MCF 10A (cell line): ENCODE data around the gene F2RL3. TPM values are rescaled to one million over a fixed set of nuclear protein-coding genes. Genes with fewer than 3 reads are reported as not detected.
"Not testable (repeated sequence)": the region's sequence is repeated elsewhere in the genome, so short reads cannot be mapped to it uniquely, and the experiment has no call there.

Experiments used
- BruUV-seq: library from RNA; stranded (reverse); fragments of 400-500 nt; replicated peaks from 2 replicates; lab custom pipeline; 2021; lab: Mats Ljungman, UMichigan
- CTCF ChIA-PET: fragments of 300-600 bp; sonication (Branson Sonifier 250); formaldehyde crosslinking; extraction: SDS; loops from one replicate; lab custom pipeline; 2021; ENCODE audit warnings: antibody characterized with exemption, inconsistent platforms; lab: Yijun Ruan, JAX
- POLR2A ChIA-PET: fragments of 300-600, 350-650 bp; sonication (Branson Sonifier 250); formaldehyde crosslinking; extraction: SDS; loops from one replicate; lab custom pipeline; 2020; ENCODE audit warnings: antibody characterized with exemption, inconsistent platforms; lab: Yijun Ruan, JAX
- DNase-seq: peaks from one replicate; pipeline ENCODE4 v3.0.0-alpha.2; 2018; ENCODE audit not compliant: unreplicated experiment
- H3K27ac Mint-ChIP-seq: one replicate; pipeline ENCODE4 v1.8.0; 2022; ENCODE audit warnings: mild to moderate bottlenecking, low read depth, mixed read lengths; ENCODE audit not compliant: unreplicated experiment
- H3K27me3 Mint-ChIP-seq: one replicate; pipeline ENCODE4 v1.8.0; 2022; ENCODE audit warnings: mixed read lengths; ENCODE audit not compliant: insufficient read depth, unreplicated experiment
- H3K36me3 Mint-ChIP-seq: one replicate; pipeline ENCODE4 v1.8.0; 2022; ENCODE audit warnings: mild to moderate bottlenecking, moderate library complexity, mixed read lengths; ENCODE audit not compliant: insufficient read depth, unreplicated experiment
- H3K4me1 Mint-ChIP-seq: one replicate; pipeline ENCODE4 v1.8.0; 2022; ENCODE audit warnings: mixed read lengths; ENCODE audit not compliant: insufficient read depth, unreplicated experiment
- H3K4me3 Mint-ChIP-seq: one replicate; pipeline ENCODE4 v1.8.0; 2022; ENCODE audit warnings: mild to moderate bottlenecking, moderate library complexity, mixed read lengths; ENCODE audit not compliant: unreplicated experiment
- H3K9me3 Mint-ChIP-seq: one replicate; pipeline ENCODE4 v1.8.0; 2022; ENCODE audit warnings: mixed read lengths; ENCODE audit not compliant: unreplicated experiment
- CTCF ChIP-seq: fragments of 200-600 bp; IDR thresholded peaks from one replicate; pipeline ENCODE4 v1.8.0; 2022; ENCODE audit warnings: antibody characterized with exemption, mild to moderate bottlenecking; ENCODE audit not compliant: unreplicated experiment
- intact Hi-C: fragments of 100-400 bp; cut with micrococcal nuclease; formaldehyde crosslinking; loops from 2 replicates; pipeline ENCODE4 v1.14.1; 2022
- total RNA-seq: library from RNA; stranded (reverse); gene quantifications from 2 replicates; pipeline ENCODE4 v1.2.3, GENCODE V29; 2022

Gene F2RL3
- total RNA-seq, 1 experiment from 2014 or later = not detected

- ChIA-PET CTCF (no interaction called here), POLR2A (interaction anchor here (1.0 kb wide), 1 partner anchor 11 kb away, joined by 4 read pairs; no protein-coding TSS in a partner anchor)
- peaks cover 10% of the 10 kb centered on the region for H3K9me3 Mint-ChIP-seq
- peaks cover 56% of the 10 kb centered on the region for H3K36me3 Mint-ChIP-seq
- peaks cover 11% of the 10 kb centered on the region for H3K4me1 Mint-ChIP-seq
- TF ChIP-seq CTCF = no peak
- H3K27ac Mint-ChIP-seq = peak overlapping the region; percentile 82
- no peak for DNase-seq
- no peaks in the 10 kb centered on the region for H3K27me3 Mint-ChIP-seq
- intact Hi-C loops = no loop called here
- BruUV-seq = no TSS peak
- H3K4me3 Mint-ChIP-seq = no peak overlapping the region
Observed at GRCh38 chr19:16874250-16874977, 14.4 kb upstream of the F2RL3 start.

- H3K27me3 Mint-ChIP-seq, BruUV-seq, intact Hi-C loops, POLR2A ChIA-PET, CTCF ChIA-PET, H3K4me3 Mint-ChIP-seq, H3K9me3 Mint-ChIP-seq, DNase-seq: not testable (repeated sequence)
- H3K36me3 Mint-ChIP-seq = peaks cover 54% of the 10 kb centered on the region
- H3K4me1 Mint-ChIP-seq = peaks cover 11% of the 10 kb centered on the region
- H3K27ac Mint-ChIP-seq = peak overlapping the region; percentile 82
Observed at GRCh38 chr19:16874978-16875299, 13.9 kb upstream of the F2RL3 start.

GRCh38 chr19:16875584-16876555 lies 12.9 kb upstream of the F2RL3 start:
- ChIA-PET CTCF (no interaction called here), POLR2A (no interaction called here)
- no peak overlapping the region for H3K27ac Mint-ChIP-seq
- peaks cover 10% of the 10 kb centered on the region for H3K9me3 Mint-ChIP-seq
- no peaks in the 10 kb centered on the region for H3K27me3 Mint-ChIP-seq
- H3K4me1 Mint-ChIP-seq = peaks cover 11% of the 10 kb centered on the region
- intact Hi-C loops = no loop called here
- BruUV-seq = no TSS peak
- no peak for TF ChIP-seq CTCF
- no peak overlapping the region for H3K4me3 Mint-ChIP-seq
- DNase-seq = no peak
- H3K36me3 Mint-ChIP-seq = peaks cover 54% of the 10 kb centered on the region

GRCh38 chr19:16876904-16877361 lies 11.9 kb upstream of the F2RL3 start:
- no peak for TF ChIP-seq CTCF
- H3K27ac Mint-ChIP-seq = peak overlapping the region; percentile 46
- H3K4me1 Mint-ChIP-seq = peaks cover 11% of the 10 kb centered on the region
- DNase-seq = no peak
- H3K27me3 Mint-ChIP-seq = no peaks in the 10 kb centered on the region
- H3K36me3 Mint-ChIP-seq = peaks cover 51% of the 10 kb centered on the region
- no peak overlapping the region for H3K4me3 Mint-ChIP-seq
- intact Hi-C loops = no loop called here
- POLR2A ChIA-PET = interaction anchor here (0.6 kb wide), 1 partner anchor 714 kb away, joined by 3 read pairs; no protein-coding TSS in a partner anchor
- BruUV-seq = no TSS peak
- CTCF ChIA-PET = no interaction called here
- H3K9me3 Mint-ChIP-seq = peaks cover 12% of the 10 kb centered on the region
